ENCODE data around the gene ARHGAP26. TPM values are rescaled to one million over a fixed set of nuclear protein-coding genes. Genes with fewer than 3 reads are reported as not detected.
"Not testable (repeated sequence)": the region's sequence is repeated elsewhere in the genome, so short reads cannot be mapped to it uniquely, and the experiment has no call there.

Gene ARHGAP26
- total RNA-seq, 1 experiment from 2014 or later: 34.5 TPM

GRCh38 chr5:142965258-142966120 is 195.3 kb downstream of the ARHGAP26 start:
- H3K4me2 ChIP-seq (ENCODE audit: low read length); H3K36me3 ChIP-seq (ENCODE audit: control insufficient read depth in 1 of 2, insufficient read depth in 2 of 2, low read length in 2 of 2); BruUV-seq (replicated peaks); H3K9me2 ChIP-seq (ENCODE audit: insufficient read depth); H3K27ac ChIP-seq (ENCODE audit: low read depth, low read length); H3K79me2 ChIP-seq (ENCODE audit: insufficient read depth, low read length); H3K4me3 ChIP-seq (replicated peaks in 1 of 2; ENCODE audit: low read depth in 1 of 2, low read length in 2 of 2); RAD21 ChIA-PET (ENCODE audit: low non-redundant PET in 1 of 2, low total read pairs in 2 of 2, uncharacterized antibody in 2 of 2, unreplicated experiment in 2 of 2); H3K27me3 ChIP-seq (ENCODE audit: insufficient read depth, low read length); ATAC-seq; H3K9me3 ChIP-seq (ENCODE audit: control insufficient read depth in 1 of 2, insufficient read depth in 1 of 2, low read depth in 1 of 2, low read length in 2 of 2); H3K9ac ChIP-seq (ENCODE audit: low read length); H4K20me1 ChIP-seq (ENCODE audit: insufficient read depth); DNase-seq (ENCODE audit: low read depth, low spot score); POLR2A ChIA-PET; H2AFZ ChIP-seq (ENCODE audit: low read depth, low read length, poor library complexity, severe bottlenecking): not testable (repeated sequence)
- CTCF ChIA-PET: interaction anchor here (1.2 kb wide), 1 partner anchor 44 kb away, joined by 7 read pairs; no protein-coding TSS in a partner anchor
- H3K4me1 ChIP-seq (ENCODE audit: control insufficient read depth in 1 of 2, insufficient read depth in 2 of 2, low read length in 2 of 2): peaks cover 4 to 10% of the 10 kb centered on the region in 2 experiments
- TF ChIP-seq RAD21 (IDR thresholded peaks at IDR 0.05; ENCODE audit: low read depth) (peak; percentile 42), CTCF (IDR thresholded peaks at IDR 0.05 in 2 of 3, conservative IDR thresholded peaks at IDR 0.05 in 1 of 3; ENCODE audit: borderline replicate concordance in 1 of 3, insufficient read depth in 1 of 3, low read depth in 2 of 3, low read length in 2 of 3) (peak; percentile 19 to 22 (median 22); a peak in 2 of 6 replicates)
- intact Hi-C loops (cut with micrococcal nuclease): loop anchor here (1.0 kb wide), 1 partner anchor 43 kb away; no protein-coding TSS in a partner anchor

GRCh38 chr5:142966121-142966420 is 195.9 kb downstream of the ARHGAP26 start:
- ATAC-seq: no peak
- TF ChIP-seq SP1 (IDR thresholded peaks at IDR 0.05; ENCODE audit: low read depth): no peak
- no peak for TF ChIP-seq TCF7L2 (IDR thresholded peaks at IDR 0.05; ENCODE audit: borderline replicate concordance, extremely low read depth, insufficient read depth, insufficient read length)
- no peak for TF ChIP-seq MAX (IDR thresholded peaks at IDR 0.05)
- TF ChIP-seq EZH2phosphoT487 (IDR thresholded peaks at IDR 0.05; ENCODE audit: borderline replicate concordance): no peak
- no peak for TF ChIP-seq ELF1 (IDR thresholded peaks at IDR 0.05; ENCODE audit: borderline replicate concordance, low read depth)
- no peak for TF ChIP-seq SIN3A (IDR thresholded peaks at IDR 0.05; ENCODE audit: low read depth)
- TF ChIP-seq REST (IDR thresholded peaks at IDR 0.05; ENCODE audit: low read depth): no peak
- no peak for TF ChIP-seq ZFX (IDR thresholded peaks at IDR 0.05)
- TF ChIP-seq EZH2 (IDR thresholded peaks at IDR 0.05): no peak
- no peak for TF ChIP-seq POLR2A (IDR thresholded peaks at IDR 0.05; ENCODE audit: borderline replicate concordance, extremely low read depth, insufficient read depth, insufficient read length)
- no peak for TF ChIP-seq SRF (IDR thresholded peaks at IDR 0.05; ENCODE audit: low read depth)

More at GRCh38 chr5:142966121-142966420, 195.9 kb downstream of the ARHGAP26 start:
- Histone ChIP-seq H3K9me2 (ENCODE audit: insufficient read depth) (no peaks in the 10 kb centered on the region), H3K79me2 (ENCODE audit: insufficient read depth, low read length) (no peaks in the 10 kb centered on the region), H3K27me3 (ENCODE audit: insufficient read depth, low read length) (no peaks in the 10 kb centered on the region), H3K4me2 (ENCODE audit: low read length) (no peak overlapping the region), H3K4me1 (ENCODE audit: control insufficient read depth in 1 of 2, insufficient read depth in 2 of 2, low read length in 2 of 2) (peaks cover 0 to 4% of the 10 kb centered on the region in 2 experiments; a peak in 2 of 4 replicates), H3K9me3 (ENCODE audit: control insufficient read depth in 1 of 2, insufficient read depth in 1 of 2, low read depth in 1 of 2, low read length in 2 of 2) (no peaks in the 10 kb centered on the region), H2AFZ (ENCODE audit: low read depth, low read length, poor library complexity, severe bottlenecking) (no peak overlapping the region), H3K27ac (ENCODE audit: low read depth, low read length) (no peak overlapping the region), H3K36me3 (ENCODE audit: control insufficient read depth in 1 of 2, insufficient read depth in 2 of 2, low read length in 2 of 2) (no peaks in the 10 kb centered on the region), H4K20me1 (ENCODE audit: insufficient read depth) (no peaks in the 10 kb centered on the region), H3K4me3 (replicated peaks in 1 of 2; ENCODE audit: low read depth in 1 of 2, low read length in 2 of 2) (no peak overlapping the region), H3K9ac (ENCODE audit: low read length) (no peak overlapping the region)
- CTCF ChIA-PET: interaction anchor here (1.2 kb wide), 1 partner anchor 44 kb away, joined by 7 read pairs; no protein-coding TSS in a partner anchor
- intact Hi-C loops (cut with micrococcal nuclease): no loop called here
- POLR2A ChIA-PET: no interaction called here
- RAD21 ChIA-PET (ENCODE audit: low non-redundant PET in 1 of 2, low total read pairs in 2 of 2, uncharacterized antibody in 2 of 2, unreplicated experiment in 2 of 2): no interaction called here
- no peak for DNase-seq (ENCODE audit: low read depth, low spot score)
- no TSS peak for BruUV-seq (replicated peaks)
